ENCODE measurements around the gene SMG6.
"Not testable (repeated sequence)": the region's sequence is repeated elsewhere in the genome, so short reads cannot be mapped to it uniquely, and the experiment has no call there.

Gene SMG6

GRCh38 chr17:2323629-2324314 lies 20.2 kb upstream of the SMG6 start:
- no peak overlapping the region for H3K4me3 ChIP-seq (ENCODE audit: low read depth, low read length)
- TF ChIP-seq CTCF (IDR thresholded peaks at IDR 0.05; ENCODE audit: low read depth, low read length), result no peak

DNA sequence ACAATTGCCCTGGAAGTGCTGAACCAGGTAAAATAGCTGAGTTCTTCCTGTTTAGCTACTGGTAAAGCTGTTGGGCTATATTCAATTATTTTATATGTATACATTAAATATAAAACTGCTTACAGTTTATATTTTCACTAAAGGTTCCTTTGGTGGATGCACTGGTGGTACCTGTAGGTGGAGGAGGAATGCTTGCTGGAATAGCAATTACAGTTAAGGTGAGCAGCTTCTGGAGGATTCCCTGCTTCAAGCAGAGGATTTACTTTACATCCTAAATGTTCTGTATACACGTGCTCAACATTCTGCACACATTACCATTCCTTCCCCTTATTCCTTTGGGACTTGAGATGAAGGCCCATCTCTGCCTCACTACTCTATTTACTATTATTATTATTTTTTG lies 17.8 kb upstream of the SMG6 start:
- TF ChIP-seq CTCF (IDR thresholded peaks at IDR 0.05; ENCODE audit: low read depth, low read length), result no peak
- H3K4me3 ChIP-seq (ENCODE audit: low read depth, low read length), result no peak overlapping the region

DNA sequence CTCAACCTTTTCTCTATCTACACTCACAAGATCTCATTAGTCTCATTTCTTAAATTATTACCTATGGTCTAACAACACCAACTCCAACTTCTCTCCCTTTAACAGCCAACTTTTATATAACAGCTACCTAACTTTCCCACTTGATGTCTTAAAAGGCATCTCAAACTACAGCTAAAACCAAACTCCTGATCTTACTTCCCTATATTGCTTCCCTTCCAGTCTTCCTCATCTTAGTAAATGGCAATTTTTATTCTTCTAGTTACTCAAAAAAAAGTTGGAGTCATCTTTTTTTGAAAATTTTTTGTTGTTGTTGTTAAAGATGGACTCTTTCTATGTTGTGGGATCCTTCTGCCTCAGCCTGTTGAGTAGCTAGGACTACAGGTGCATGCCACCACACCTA lies 15.5 kb upstream of the SMG6 start:
- H3K4me3 ChIP-seq (ENCODE audit: low read depth, low read length), result no peak overlapping the region
- TF ChIP-seq CTCF (IDR thresholded peaks at IDR 0.05; ENCODE audit: low read depth, low read length), result no peak

DNA sequence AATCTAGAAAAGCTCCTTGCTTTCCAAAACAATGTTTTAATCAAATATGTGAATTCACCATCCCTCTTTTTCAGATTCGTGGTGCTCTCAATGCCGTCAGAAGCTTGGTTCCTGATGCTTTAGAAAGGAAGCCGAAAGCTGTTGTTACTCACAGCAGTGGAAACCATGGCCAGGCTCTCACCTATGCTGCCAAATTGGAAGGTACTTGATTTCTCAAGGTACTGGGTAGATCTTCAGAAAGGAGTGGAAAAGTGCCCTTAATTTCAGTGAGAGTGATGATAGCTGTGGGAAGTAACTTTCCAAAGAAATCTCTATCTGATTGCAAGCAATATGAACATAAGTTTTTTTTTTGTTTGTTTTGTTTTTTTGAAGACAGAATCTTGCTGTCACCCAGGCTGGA lies 14.2 kb upstream of the SMG6 start:
- TF ChIP-seq CTCF (IDR thresholded peaks at IDR 0.05; ENCODE audit: low read depth, low read length), result no peak

GRCh38 chr17:2316916-2317205 lies 13.3 kb upstream of the SMG6 start:
- H3K4me3 ChIP-seq (ENCODE audit: low read depth, low read length), result not testable (repeated sequence)

More for the DNA sequence above, 14.2 kb upstream of the SMG6 start:
- H3K4me3 ChIP-seq (ENCODE audit: low read depth, low read length), result no peak overlapping the region

DNA sequence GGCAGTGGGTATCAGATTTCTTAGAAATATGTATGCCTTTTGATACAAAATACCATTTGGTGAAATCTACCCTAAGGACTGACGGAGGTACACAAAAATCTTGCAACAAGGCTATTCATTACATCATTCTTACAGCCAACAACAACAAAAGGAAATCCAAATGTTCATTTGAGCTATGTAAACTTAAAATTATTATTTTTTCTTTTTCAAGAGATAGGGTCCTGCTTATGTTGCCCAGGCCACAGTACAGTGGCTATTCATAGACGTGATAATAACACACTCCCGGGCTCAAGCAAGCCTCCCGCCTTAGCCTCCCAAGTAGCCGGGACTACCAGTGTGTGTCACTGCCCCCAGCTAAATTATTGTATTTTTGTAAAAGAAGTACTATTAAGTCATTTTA lies 9.2 kb upstream of the SMG6 start:
- H3K4me3 ChIP-seq (ENCODE audit: low read depth, low read length), result no peak overlapping the region
- TF ChIP-seq CTCF (IDR thresholded peaks at IDR 0.05; ENCODE audit: low read depth, low read length), result no peak

GRCh38 chr17:2309338-2310154 lies 6.0 kb upstream of the SMG6 start:
- no peak for TF ChIP-seq CTCF (IDR thresholded peaks at IDR 0.05; ENCODE audit: low read depth, low read length)
- no peak overlapping the region for H3K4me3 ChIP-seq (ENCODE audit: low read depth, low read length)

Measured in WI38 (cell line).